ENCODE results near the gene ZNF281.
A peak's percentile ranks its signal among the peaks of the same experiment; 100 is the strongest.

Gene ZNF281, protein sequence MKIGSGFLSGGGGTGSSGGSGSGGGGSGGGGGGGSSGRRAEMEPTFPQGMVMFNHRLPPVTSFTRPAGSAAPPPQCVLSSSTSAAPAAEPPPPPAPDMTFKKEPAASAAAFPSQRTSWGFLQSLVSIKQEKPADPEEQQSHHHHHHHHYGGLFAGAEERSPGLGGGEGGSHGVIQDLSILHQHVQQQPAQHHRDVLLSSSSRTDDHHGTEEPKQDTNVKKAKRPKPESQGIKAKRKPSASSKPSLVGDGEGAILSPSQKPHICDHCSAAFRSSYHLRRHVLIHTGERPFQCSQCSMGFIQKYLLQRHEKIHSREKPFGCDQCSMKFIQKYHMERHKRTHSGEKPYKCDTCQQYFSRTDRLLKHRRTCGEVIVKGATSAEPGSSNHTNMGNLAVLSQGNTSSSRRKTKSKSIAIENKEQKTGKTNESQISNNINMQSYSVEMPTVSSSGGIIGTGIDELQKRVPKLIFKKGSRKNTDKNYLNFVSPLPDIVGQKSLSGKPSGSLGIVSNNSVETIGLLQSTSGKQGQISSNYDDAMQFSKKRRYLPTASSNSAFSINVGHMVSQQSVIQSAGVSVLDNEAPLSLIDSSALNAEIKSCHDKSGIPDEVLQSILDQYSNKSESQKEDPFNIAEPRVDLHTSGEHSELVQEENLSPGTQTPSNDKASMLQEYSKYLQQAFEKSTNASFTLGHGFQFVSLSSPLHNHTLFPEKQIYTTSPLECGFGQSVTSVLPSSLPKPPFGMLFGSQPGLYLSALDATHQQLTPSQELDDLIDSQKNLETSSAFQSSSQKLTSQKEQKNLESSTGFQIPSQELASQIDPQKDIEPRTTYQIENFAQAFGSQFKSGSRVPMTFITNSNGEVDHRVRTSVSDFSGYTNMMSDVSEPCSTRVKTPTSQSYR

DNA sequence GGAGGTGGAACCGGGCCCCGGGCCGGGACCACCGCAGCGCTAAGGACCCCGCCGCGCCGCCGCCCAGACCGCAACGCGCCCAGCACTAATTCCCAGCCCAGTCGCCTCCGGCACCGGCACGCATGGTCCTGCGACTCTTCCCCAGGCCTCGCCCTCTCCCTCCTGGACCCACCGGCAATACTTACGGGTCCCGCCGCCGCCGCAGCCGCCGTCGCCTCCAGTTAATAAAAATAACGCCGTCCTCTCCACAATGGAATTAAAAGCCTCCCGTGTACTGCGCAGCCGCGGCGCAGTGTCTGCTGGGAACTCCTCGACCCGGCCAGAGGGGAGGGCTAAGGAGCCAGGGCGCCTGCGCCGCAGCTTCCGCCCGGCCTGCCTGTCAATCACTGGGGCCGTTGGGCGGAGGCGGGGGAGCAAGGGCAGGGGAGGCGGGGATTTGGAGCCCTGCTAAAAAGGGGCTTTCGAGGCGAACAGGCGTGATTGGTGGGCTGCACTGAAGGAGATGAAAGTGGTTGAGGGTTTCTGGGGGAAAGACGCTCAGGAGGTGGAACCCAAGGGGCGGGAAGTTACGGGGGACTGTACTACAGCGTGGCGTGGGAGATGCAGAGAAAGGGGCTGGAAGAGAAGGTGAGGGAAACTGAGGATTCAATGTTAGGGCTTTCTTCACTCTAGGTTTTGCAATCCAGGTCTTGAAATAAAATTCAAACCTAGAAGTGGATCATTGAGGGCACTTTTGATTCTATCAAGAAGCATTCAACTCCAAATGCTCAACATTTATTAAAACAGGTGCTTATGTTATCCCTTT is at the start of gene ZNF281:
Gene ZNF281 (minus strand): TSS at position 276 of the 805 bp plus-strand sequence. CDS start 331 bp downstream, outside the sequence.
- H3K9ac ChIP-seq (ENCODE audit: low read depth, low read length): peak within 1 kb of the TSS; percentile 84
- H3K36me3 ChIP-seq (ENCODE audit: insufficient read depth, low read length): peaks cover 26% of the 10 kb centered on the region
- no peaks in the 10 kb centered on the region for H3K9me3 ChIP-seq (ENCODE audit: control insufficient read depth, insufficient read depth, low read length)
- H3K4me1 ChIP-seq (ENCODE audit: insufficient read depth, low read length): peaks cover 15% of the 10 kb centered on the region

DNA sequence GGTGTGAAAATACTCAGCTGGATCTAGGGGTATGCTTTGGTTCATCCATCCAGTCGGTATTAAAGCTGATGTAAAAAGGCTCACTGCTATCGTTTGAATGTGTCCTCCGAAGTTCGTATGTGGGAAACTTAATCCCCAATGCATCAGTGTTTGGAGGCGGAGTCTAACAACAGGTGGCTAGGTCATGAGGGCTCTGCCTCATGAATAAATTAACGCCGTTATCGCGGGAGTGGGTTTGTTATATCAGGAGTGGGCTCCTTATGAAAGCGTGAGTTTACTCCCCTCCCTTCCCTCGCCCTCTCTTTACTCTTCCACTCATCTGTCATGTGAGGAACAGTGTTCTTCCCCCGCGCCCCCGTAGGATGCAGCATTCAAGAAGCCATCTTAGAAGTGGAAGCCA is 48.9 kb upstream of the ZNF281 start:
- Histone ChIP-seq H3K9ac (ENCODE audit: low read depth, low read length) (no peak overlapping the region), H3K9me3 (ENCODE audit: control insufficient read depth, insufficient read depth, low read length) (no peaks in the 10 kb centered on the region), H3K36me3 (ENCODE audit: insufficient read depth, low read length) (no peaks in the 10 kb centered on the region), H3K4me1 (ENCODE audit: insufficient read depth, low read length) (peaks cover under 1% of the 10 kb centered on the region; the same call in 1 of the 2 replicates)

DNA sequence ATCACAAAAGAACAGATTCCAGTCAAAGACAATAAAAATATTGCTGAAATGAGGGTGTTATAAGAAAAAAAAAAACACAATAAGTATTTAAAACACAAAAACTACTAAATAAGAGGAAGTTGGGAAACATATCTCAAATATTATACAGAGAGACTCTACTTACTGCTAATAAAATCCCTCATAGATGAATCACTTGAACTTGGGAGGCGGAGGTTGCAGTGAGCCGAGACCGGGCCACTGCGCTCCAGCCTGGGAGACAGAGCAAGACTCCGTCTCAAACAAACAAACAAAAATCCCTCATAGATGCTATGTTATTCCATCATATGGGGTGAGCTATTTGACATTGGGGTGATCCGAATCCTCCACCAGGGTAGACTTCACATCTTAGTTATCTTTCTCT is 48.0 kb upstream of the ZNF281 start:
- Histone ChIP-seq H3K4me1 (ENCODE audit: insufficient read depth, low read length) (peaks cover 10% of the 10 kb centered on the region), H3K9ac (ENCODE audit: low read depth, low read length) (no peak overlapping the region), H3K9me3 (ENCODE audit: control insufficient read depth, insufficient read depth, low read length) (no peaks in the 10 kb centered on the region), H3K36me3 (ENCODE audit: insufficient read depth, low read length) (no peaks in the 10 kb centered on the region)

DNA sequence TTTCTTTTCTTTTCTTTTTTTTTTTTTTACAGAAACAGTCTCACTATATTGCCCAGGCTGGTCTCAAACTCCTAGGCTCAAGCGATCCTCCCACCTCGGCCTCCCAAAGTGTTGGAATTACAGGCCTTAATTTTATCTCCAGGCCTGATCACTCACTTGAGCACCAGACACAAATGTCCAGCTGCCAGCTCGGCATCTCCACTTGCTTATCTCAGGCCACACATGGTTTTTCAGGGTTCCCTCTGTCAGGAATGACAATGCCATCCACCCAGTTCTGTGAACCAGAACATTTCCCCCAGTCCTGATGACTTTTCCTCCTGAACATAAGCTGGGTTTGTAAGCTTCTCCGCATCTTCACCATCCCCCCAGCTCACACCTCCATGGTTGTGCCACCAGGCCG is 44.6 kb upstream of the ZNF281 start:
- Histone ChIP-seq H3K9ac (ENCODE audit: low read depth, low read length) (no peak overlapping the region), H3K9me3 (ENCODE audit: control insufficient read depth, insufficient read depth, low read length) (no peaks in the 10 kb centered on the region), H3K4me1 (ENCODE audit: insufficient read depth, low read length) (peaks cover 12% of the 10 kb centered on the region), H3K36me3 (ENCODE audit: insufficient read depth, low read length) (no peaks in the 10 kb centered on the region)

DNA sequence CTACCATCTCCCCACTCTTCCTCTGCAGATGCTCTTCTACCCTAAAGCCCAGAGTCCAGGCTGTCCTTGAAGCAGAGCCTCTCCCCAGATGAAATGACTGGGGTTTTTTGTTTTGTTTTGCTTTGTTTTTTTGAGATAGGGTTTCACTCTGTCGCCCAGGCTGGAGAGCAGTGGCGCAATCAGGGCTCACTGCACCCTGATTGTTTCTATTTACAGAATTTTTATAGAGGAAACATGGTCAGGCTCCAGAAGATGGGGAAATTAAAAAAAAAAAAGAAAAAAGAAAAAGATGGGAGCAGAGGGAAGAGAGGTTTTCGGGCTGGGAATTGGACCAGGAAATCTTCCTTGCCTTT is 43.7 kb upstream of the ZNF281 start:
- H3K4me1 ChIP-seq (ENCODE audit: insufficient read depth, low read length): peaks cover 12% of the 10 kb centered on the region
- no peaks in the 10 kb centered on the region for H3K36me3 ChIP-seq (ENCODE audit: insufficient read depth, low read length)
- H3K9me3 ChIP-seq (ENCODE audit: control insufficient read depth, insufficient read depth, low read length): no peaks in the 10 kb centered on the region
- no peak overlapping the region for H3K9ac ChIP-seq (ENCODE audit: low read depth, low read length)

DNA sequence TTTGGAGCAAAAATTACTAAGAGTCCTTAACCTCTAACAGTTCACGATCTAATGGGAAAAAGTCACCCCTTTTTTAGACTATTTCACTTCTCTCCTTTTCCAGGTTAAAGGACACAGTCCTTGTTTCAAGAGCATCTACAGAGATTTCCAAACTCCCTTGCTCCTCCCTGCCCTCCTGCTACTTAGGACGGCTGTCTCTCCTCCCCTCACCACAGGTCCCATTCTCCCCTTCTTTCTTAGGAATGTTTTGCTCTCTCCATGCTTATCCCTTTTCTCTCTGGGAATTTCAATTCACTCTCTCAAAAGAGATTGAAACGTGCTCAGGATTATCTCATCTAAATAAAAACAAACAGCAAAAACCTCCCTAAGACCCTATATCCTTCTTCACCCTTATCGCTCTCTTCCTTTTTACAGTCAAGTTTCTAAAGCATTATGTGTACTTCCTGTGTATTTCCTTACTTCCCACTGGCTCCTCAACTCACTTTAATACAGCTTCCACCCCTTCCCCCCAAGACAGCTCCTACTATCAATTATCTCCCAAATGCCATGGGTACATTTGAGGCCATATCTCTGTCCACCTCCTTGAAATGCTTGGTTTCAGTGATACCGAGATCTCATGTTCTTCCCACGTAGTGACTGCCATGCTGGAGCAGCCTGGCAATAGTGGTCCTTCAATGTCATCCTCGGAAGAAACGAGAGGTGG is 43.2 kb upstream of the ZNF281 start:
- Histone ChIP-seq H3K9ac (ENCODE audit: low read depth, low read length) (no peak overlapping the region), H3K4me1 (ENCODE audit: insufficient read depth, low read length) (peaks cover 12% of the 10 kb centered on the region), H3K9me3 (ENCODE audit: control insufficient read depth, insufficient read depth, low read length) (no peaks in the 10 kb centered on the region), H3K36me3 (ENCODE audit: insufficient read depth, low read length) (no peaks in the 10 kb centered on the region)

DNA sequence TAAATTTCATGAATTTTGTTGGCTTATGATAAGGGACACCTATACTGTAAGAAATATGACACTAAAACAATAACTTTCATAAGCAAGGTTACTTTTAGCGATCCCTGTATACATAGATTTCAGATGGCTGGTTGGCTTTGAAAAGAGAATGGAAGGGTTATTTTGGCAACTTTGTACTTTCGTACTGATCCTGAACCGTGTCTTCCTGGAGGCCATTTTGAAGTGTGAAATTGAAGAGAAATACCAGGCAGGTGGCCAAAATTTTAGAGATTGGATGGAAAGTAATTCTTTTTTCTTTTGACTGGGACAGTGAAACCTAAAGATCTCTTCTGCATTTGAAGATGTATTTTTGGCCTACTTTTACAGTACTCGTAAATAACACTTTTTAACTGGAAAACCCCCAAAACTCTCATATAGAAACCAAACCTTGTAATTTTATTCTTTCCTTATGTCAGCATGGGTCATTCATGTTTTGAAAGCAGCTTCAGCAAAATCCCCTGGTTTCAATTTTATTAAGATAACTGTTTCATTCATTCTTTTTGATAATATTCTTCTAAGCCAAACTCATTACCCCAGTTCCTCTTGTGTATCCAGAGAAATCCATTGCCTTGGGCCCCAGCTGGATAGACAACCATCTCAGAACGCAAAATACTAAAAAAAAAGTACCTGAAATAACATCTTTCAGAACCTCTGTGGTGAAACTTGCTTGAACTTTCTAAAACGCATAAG is 38.4 kb upstream of the ZNF281 start:
- Histone ChIP-seq H3K9me3 (ENCODE audit: control insufficient read depth, insufficient read depth, low read length) (no peaks in the 10 kb centered on the region), H3K9ac (ENCODE audit: low read depth, low read length) (no peak overlapping the region), H3K4me1 (ENCODE audit: insufficient read depth, low read length) (peaks cover 6% of the 10 kb centered on the region), H3K36me3 (ENCODE audit: insufficient read depth, low read length) (peaks cover 6% of the 10 kb centered on the region; the same call in 1 of the 2 replicates)

DNA sequence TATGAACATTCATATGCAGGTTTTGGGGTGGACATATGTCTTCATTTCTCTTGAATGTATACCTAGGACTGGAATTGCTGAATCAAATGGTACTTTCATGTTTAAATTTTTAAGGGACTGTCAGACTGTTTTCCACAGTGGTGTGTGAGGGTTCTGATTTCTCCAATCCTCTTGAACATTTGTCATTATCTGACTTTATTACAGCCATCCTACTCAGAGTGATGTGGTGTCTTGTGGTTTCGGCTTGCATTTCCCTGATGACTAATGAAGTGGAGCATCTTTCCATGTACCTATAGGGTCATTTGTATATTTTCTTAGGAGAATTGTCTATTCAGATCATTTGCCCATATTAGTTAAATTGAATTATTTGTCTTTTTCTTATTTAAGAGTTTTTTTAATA is 35.4 kb upstream of the ZNF281 start:
- H3K9ac ChIP-seq (ENCODE audit: low read depth, low read length): no peak overlapping the region
- no peaks in the 10 kb centered on the region for H3K9me3 ChIP-seq (ENCODE audit: control insufficient read depth, insufficient read depth, low read length)
- H3K36me3 ChIP-seq (ENCODE audit: insufficient read depth, low read length): peaks cover 6% of the 10 kb centered on the region; the same call in 1 of the 2 replicates
- no peaks in the 10 kb centered on the region for H3K4me1 ChIP-seq (ENCODE audit: insufficient read depth, low read length)

DNA sequence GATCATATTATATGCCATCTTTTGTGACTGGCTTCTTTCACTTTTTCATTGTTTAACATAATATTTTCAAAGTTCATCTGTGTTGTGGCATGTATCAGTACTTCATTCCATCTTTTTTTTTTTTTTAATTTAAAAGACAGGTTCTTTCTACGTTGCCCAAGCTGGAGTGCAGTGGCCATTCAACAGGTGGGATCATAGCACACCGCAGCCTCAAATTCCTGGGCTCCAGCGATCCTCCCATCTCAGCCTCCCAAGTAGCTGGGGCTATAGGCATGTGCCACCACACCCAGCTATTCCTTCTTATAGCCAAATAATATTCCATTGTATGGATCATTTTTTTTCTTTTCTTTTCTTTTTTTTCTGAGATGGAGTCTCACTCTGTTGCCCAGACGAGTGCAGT is 34.6 kb upstream of the ZNF281 start:
- Histone ChIP-seq H3K4me1 (ENCODE audit: insufficient read depth, low read length) (no peaks in the 10 kb centered on the region), H3K36me3 (ENCODE audit: insufficient read depth, low read length) (peaks cover 6% of the 10 kb centered on the region; the same call in 1 of the 2 replicates), H3K9ac (ENCODE audit: low read depth, low read length) (no peak overlapping the region), H3K9me3 (ENCODE audit: control insufficient read depth, insufficient read depth, low read length) (no peaks in the 10 kb centered on the region)

DNA sequence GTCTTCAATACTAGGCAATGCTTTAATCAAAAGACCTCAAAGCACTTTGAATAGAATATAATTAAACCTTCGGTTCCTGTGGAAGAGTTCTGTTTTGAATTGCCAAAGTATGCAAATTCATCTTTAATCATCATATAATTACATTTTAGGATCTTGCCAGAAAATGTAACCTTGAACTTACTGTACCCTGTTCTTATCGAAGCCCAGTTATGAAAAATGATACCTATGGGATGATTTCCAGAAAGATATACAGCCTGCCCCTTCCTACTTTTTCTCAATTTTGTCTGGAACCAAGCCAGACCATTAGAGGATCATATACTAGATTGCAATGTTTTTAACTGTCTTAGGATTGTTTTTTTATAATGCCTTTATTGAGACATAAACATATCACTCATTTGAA is 34.0 kb upstream of the ZNF281 start:
- Histone ChIP-seq H3K4me1 (ENCODE audit: insufficient read depth, low read length) (no peaks in the 10 kb centered on the region), H3K9ac (ENCODE audit: low read depth, low read length) (no peak overlapping the region), H3K36me3 (ENCODE audit: insufficient read depth, low read length) (peaks cover 6% of the 10 kb centered on the region; the same call in 1 of the 2 replicates), H3K9me3 (ENCODE audit: control insufficient read depth, insufficient read depth, low read length) (no peaks in the 10 kb centered on the region)

DNA sequence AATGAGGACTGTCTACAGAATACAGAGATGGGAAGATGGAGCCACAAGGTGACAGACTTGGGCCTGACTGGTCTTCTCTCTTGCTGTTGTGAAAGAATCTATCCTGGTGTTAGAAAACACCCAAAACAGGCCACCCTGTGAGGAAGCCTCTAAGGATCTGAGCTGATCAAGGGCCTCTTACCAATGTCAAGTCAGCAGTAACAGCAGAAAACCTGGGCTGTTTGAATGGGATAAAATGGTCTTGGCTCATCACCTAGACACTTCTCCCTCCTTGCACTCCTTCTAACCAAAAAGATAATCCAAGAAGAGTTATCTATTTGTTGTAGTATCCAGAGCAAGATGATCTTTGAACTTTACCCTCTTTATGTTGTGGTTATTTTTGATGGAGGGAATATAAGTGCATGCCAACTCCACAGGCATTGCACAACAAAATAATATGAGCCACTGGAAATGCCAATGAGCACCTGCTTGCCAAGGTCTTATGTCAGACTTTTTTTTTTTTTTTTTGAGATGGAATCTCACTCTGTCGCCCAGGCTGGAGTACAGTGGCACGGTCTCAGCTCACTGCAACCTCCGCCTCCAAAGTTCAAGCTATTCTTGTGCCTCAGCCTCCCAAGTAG is 32.8 kb upstream of the ZNF281 start:
- no peaks in the 10 kb centered on the region for H3K4me1 ChIP-seq (ENCODE audit: insufficient read depth, low read length)

DNA sequence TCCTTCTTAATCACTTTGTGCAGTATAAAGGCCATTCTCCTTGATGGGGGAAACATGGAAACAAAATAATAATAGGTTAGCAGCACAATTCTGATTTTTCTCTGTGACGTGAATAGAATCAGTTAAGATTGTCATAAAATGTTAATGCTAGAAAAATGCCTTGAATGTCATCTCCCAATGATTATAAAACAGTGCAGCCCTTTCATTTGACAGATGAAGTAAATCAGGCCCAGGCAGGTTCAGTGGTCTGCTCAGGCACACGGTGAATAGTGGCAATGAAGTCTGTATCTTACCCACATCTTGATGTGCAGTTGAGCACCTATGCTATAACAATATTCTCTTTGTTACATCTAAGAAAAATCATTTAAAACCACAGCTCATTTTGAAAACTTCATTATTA is 32.2 kb upstream of the ZNF281 start:
- Histone ChIP-seq H3K9ac (ENCODE audit: low read depth, low read length) (no peak overlapping the region), H3K9me3 (ENCODE audit: control insufficient read depth, insufficient read depth, low read length) (no peaks in the 10 kb centered on the region), H3K36me3 (ENCODE audit: insufficient read depth, low read length) (peaks cover 6% of the 10 kb centered on the region; the same call in 1 of the 2 replicates), H3K4me1 (ENCODE audit: insufficient read depth, low read length) (no peaks in the 10 kb centered on the region)

More for the DNA sequence above, 32.8 kb upstream of the ZNF281 start:
- H3K9ac ChIP-seq (ENCODE audit: low read depth, low read length): no peak overlapping the region
- H3K36me3 ChIP-seq (ENCODE audit: insufficient read depth, low read length): peaks cover 6% of the 10 kb centered on the region; the same call in 1 of the 2 replicates
- no peaks in the 10 kb centered on the region for H3K9me3 ChIP-seq (ENCODE audit: control insufficient read depth, insufficient read depth, low read length)

DNA sequence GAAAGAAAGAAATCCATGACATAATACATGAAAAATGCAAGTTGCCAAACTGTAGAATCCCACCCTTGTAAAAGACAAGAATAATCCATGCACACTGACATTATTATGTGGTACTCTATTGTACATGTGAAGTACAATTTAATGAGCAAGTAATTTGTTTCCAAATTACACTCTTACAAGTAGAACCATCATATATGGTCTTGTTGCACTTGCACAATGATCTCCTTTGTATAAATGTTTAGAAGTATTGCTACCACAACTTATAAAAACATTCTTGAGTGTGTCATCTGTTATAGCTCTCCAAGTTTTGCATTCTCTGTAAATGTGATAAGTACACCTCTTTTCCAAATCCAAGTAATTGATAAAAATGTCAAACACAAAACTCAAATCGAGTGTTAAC is 29.1 kb upstream of the ZNF281 start:
- Histone ChIP-seq H3K36me3 (ENCODE audit: insufficient read depth, low read length) (no peaks in the 10 kb centered on the region), H3K4me1 (ENCODE audit: insufficient read depth, low read length) (no peaks in the 10 kb centered on the region), H3K9me3 (ENCODE audit: control insufficient read depth, insufficient read depth, low read length) (no peaks in the 10 kb centered on the region), H3K9ac (ENCODE audit: low read depth, low read length) (no peak overlapping the region)
